HCT116 (cell line): ENCODE results near the gene ADAMTSL5. TPM values are rescaled to one million over a fixed set of nuclear protein-coding genes. Genes with fewer than 3 reads are reported as not detected.

Experiments
- ATAC-seq: fragments of 200-7000 bp; cut with Tn5 transposase; 2 replicates; pipeline ENCODE4 v1.9.1; 2020; ENCODE audit warnings: mild to moderate bottlenecking, moderate library complexity
- BruUV-seq: library from RNA; stranded (reverse); fragments of 400-500 nt; replicated peaks from 2 replicates; lab custom pipeline; 2021; lab: Mats Ljungman, UMichigan
- CTCF ChIA-PET: fragments of 300-600 bp; sonication (Branson Sonifier 250); formaldehyde crosslinking; loops from one replicate; lab custom pipeline; 2021; ENCODE audit warnings: antibody characterized with exemption; lab: Charles Lee
- POLR2A ChIA-PET: fragments of 300-600, 350-600 bp; sonication (Branson Sonifier 250); formaldehyde crosslinking; loops from one replicate; lab custom pipeline; 2021; ENCODE audit warnings: antibody characterized with exemption; lab: Charles Lee
- RAD21 ChIA-PET, 2 experiments: fragments of 300-600 bp; sonication (Branson Sonifier 250); formaldehyde crosslinking; loops; one replicate each; lab custom pipeline; 2023; ENCODE audit warnings: low total read pairs in 2 of 2; ENCODE audit not compliant: uncharacterized antibody in 2 of 2, unreplicated experiment in 2 of 2, low non-redundant PET in 1 of 2; lab: Charles Lee
- DNase-seq: peaks from one replicate; pipeline ENCODE4 v3.0.0-alpha.2; 2010; ENCODE audit warnings: low read depth, low spot score
- H2AFZ ChIP-seq: fragments of 200-600 bp; shearing (Covaris generic), sonication (generic); 2 replicates; pipeline ENCODE4 v1.6.1; 2017; ENCODE audit warnings: low read depth, mixed run types, mixed read lengths, antibody characterized with exemption, low read length; ENCODE audit not compliant: poor library complexity, severe bottlenecking
- H3K27ac ChIP-seq: 2 replicates; pipeline ENCODE4 v1.5.1; 2012; ENCODE audit warnings: low read depth, low read length
- H3K27me3 ChIP-seq: fragments of 200-600 bp; sonication (generic); 2 replicates; pipeline ENCODE4 v1.6.1; 2016; ENCODE audit warnings: mixed run types, low read length, mixed read lengths; ENCODE audit not compliant: insufficient read depth
- H3K36me3 ChIP-seq, 2 experiments: fragments of 200-500 bp in 1 of 2; fragments of 200-600 bp in 1 of 2; sonication (Bioruptor generic) in 1 of 2; sonication (generic) in 1 of 2; 2 replicates each; pipeline versions ENCODE4 v1.5.1 to v1.6.1; 2014 to 2016; ENCODE audit warnings: low read length in 2 of 2, inconsistent platforms in 1 of 2, mixed read lengths in 1 of 2, mixed run types in 1 of 2; ENCODE audit not compliant: insufficient read depth in 2 of 2, control insufficient read depth in 1 of 2
- H3K4me1 ChIP-seq, 2 experiments: fragments of 200-600 bp in 1 of 2; sonication (generic) in 1 of 2; 2 replicates each; pipeline versions ENCODE4 v1.5.1 to v1.6.1; 2012 to 2017; ENCODE audit warnings: low read length in 2 of 2, inconsistent platforms in 1 of 2, mild to moderate bottlenecking in 1 of 2, mixed read lengths in 1 of 2, mixed run types in 1 of 2, moderate library complexity in 1 of 2; ENCODE audit not compliant: insufficient read depth in 2 of 2, control insufficient read depth in 1 of 2
- H3K4me2 ChIP-seq: fragments of 200-600 bp; sonication (generic); 2 replicates; pipeline ENCODE4 v1.6.1; 2017; ENCODE audit warnings: mixed run types, low read length, mixed read lengths
- H3K4me3 ChIP-seq, 2 experiments: fragments of 200-600 bp in 1 of 2; sonication (generic) in 1 of 2; replicated peaks in 1 of 2; 2 replicates each; pipeline ENCODE4 v1.5.1; 2011 to 2016; ENCODE audit warnings: low read length in 2 of 2, control low read depth in 1 of 2, low read depth in 1 of 2, mild to moderate bottlenecking in 1 of 2, mixed read lengths in 1 of 2, mixed run types in 1 of 2
- H3K79me2 ChIP-seq: fragments of 200-600 bp; sonication (generic); 2 replicates; pipeline ENCODE4 v1.6.1; 2017; ENCODE audit warnings: mild to moderate bottlenecking, mixed run types, low read length, moderate library complexity, mixed read lengths; ENCODE audit not compliant: insufficient read depth
- H3K9ac ChIP-seq: fragments of 200-600 bp; sonication (generic); 2 replicates; pipeline ENCODE4 v1.6.1; 2016; ENCODE audit warnings: low read length, mixed read lengths
- H3K9me2 ChIP-seq: fragments of 200-600 bp; sonication (generic), shearing (Covaris generic); 2 replicates; pipeline ENCODE4 v1.6.1; 2017; ENCODE audit warnings: mixed run types, mild to moderate bottlenecking, moderate library complexity; ENCODE audit not compliant: insufficient read depth
- H3K9me3 ChIP-seq, 2 experiments: fragments of 200-500 bp in 1 of 2; fragments of 200-600 bp in 1 of 2; sonication (Bioruptor generic) in 1 of 2; sonication (generic) in 1 of 2; 2 replicates each; pipeline ENCODE4 v1.6.1; 2014 to 2017; ENCODE audit warnings: low read length in 2 of 2, mixed read lengths in 2 of 2, inconsistent platforms in 1 of 2, low read depth in 1 of 2, mild to moderate bottlenecking in 1 of 2, mixed run types in 1 of 2, moderate library complexity in 1 of 2; ENCODE audit not compliant: control insufficient read depth in 1 of 2, insufficient read depth in 1 of 2
- H4K20me1 ChIP-seq: fragments of 200-600 bp; sonication (generic), shearing (Covaris generic); 2 replicates; pipeline ENCODE4 v1.6.1; 2017; ENCODE audit warnings: mixed run types, mild to moderate bottlenecking, moderate library complexity; ENCODE audit not compliant: insufficient read depth
- CBX3 ChIP-seq: IDR thresholded peaks from 2 replicates; pipeline ENCODE4 v1.6.1; 2012; ENCODE audit warnings: low read depth
- EGR1 ChIP-seq: IDR thresholded peaks from 2 replicates; pipeline ENCODE4 v1.6.1; 2012; ENCODE audit warnings: low read depth
- EZH2 ChIP-seq: fragments of 200-600 bp; sonication (generic); IDR thresholded peaks from 2 replicates; pipeline ENCODE4 v1.6.1; 2017; ENCODE audit warnings: antibody characterized with exemption, mixed run types
- FOSL1 ChIP-seq: IDR thresholded peaks from 2 replicates; pipeline ENCODE4 v1.6.1; 2012; ENCODE audit warnings: low read depth
- JUND ChIP-seq: IDR thresholded peaks from 2 replicates; pipeline ENCODE4 v1.6.1; 2012
- POLR2AphosphoS5 ChIP-seq: IDR thresholded peaks from 2 replicates; pipeline ENCODE4 v1.6.1; 2011; ENCODE audit warnings: mild to moderate bottlenecking, low read depth, low read length, moderate library complexity
- RAD21 ChIP-seq: IDR thresholded peaks from 2 replicates; pipeline ENCODE4 v1.6.1; 2012; ENCODE audit warnings: low read depth, mild to moderate bottlenecking
- SIN3A ChIP-seq: IDR thresholded peaks from 2 replicates; pipeline ENCODE4 v1.6.1; 2012; ENCODE audit warnings: low read depth
- SP1 ChIP-seq: IDR thresholded peaks from 2 replicates; pipeline ENCODE4 v1.6.1; 2012; ENCODE audit warnings: low read depth
- SRF ChIP-seq: IDR thresholded peaks from 2 replicates; pipeline ENCODE4 v1.6.1; 2012; ENCODE audit warnings: low read depth
- TCF7L2 ChIP-seq: IDR thresholded peaks from 2 replicates; pipeline ENCODE4 v1.7.0; 2011; ENCODE audit warnings: borderline replicate concordance, inconsistent platforms; ENCODE audit not compliant: insufficient read depth, insufficient read length; ENCODE audit errors: extremely low read depth
- YY1 ChIP-seq: IDR thresholded peaks from 2 replicates; pipeline ENCODE4 v1.6.1; 2011; ENCODE audit warnings: low read length, low read depth, moderate library complexity, mild to moderate bottlenecking; ENCODE audit not compliant: insufficient replicate concordance; ENCODE audit errors: extremely low read depth
- intact Hi-C: fragments of 100-400 bp; cut with micrococcal nuclease; formaldehyde crosslinking; loops from 2 replicates; pipeline ENCODE4 v1.10.0; 2022
- total RNA-seq: library from RNA; stranded (reverse); gene quantifications from one replicate; pipeline ENCODE4 v1.2.1, GENCODE V29; 2021; ENCODE audit not compliant: unreplicated experiment
- TF ChIP-seq, protein P1 (sequence below): IDR thresholded peaks from 2 replicates; pipeline ENCODE4 v1.6.1; 2011; ENCODE audit warnings: mild to moderate bottlenecking, low read length, moderate library complexity; ENCODE audit not compliant: insufficient replicate concordance; ENCODE audit errors: extremely low read depth
- TF ChIP-seq, protein P2 (sequence below): IDR thresholded peaks from 2 replicates; pipeline ENCODE4 v1.6.1; 2012
- TF ChIP-seq, protein P3 (sequence below): IDR thresholded peaks from 2 replicates; pipeline ENCODE4 v1.6.1; 2012; ENCODE audit warnings: low read depth
- TF ChIP-seq, protein P4 (sequence below): IDR thresholded peaks from 2 replicates; pipeline ENCODE4 v1.6.1; 2012

Gene ADAMTSL5
- total RNA-seq, 1 experiment from 2014 or later: 24.0 TPM

DNA sequence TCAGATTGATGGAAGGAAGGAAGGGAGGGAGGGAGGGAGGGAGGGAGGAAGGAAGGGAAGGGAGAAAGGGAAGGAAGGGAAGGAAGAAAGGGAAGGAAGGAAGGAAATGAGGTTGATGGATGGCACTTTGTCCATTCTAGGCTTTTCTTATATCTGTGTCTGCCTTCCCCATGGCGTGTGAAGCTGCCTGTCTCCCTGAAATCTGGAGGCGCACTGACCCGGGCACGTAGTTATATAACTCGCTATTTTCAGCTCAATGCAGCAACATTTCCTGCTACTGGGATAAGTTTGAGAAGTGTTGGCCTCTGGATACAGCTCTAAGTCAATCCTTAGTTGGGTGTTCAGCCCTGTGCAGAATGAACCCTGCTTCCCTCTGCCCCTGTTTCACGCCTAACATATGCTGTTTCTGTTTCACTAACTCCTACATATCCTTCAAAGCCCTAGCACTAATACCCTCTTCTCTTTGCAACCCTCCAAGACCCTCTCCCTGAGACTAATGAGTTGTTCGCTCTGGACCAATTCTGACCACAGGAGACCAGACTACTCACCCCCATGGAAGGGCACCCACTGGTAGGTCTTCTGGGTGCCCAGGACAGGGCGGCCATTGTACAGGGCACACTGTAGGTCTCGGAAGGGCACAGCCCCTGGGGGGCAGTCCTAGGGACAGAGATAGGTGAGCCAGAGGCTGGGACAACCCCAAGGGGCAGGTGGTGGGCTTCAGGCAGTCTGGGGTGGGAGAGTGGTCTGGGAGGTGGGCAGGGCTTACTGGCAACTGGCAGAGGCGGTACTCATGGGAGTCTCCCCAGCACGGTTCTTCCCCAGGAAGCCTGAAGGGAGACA is 3.0 kb downstream of the ADAMTSL5 start (continued):
- TF ChIP-seq TCF7L2: no peak
- TF ChIP-seq, all 23 proteins: peak for 0

DNA sequence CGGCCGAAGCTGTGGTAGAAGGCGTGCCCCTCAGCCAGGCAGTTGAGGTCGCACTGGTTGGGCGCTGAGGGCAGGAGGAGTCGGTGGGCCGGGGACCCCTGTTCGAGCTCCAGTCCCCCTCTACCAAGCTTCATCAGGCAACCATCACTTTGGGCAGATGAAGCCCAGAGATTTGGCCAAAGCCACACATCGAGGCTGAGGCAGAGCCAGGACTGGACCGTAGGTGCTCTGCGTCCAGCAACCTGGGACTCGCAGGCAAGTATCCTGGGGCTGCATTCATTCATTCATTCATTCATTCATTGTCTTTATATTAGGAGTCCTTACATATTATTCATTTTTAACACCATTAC is 4.3 kb downstream of the ADAMTSL5 start:
- Histone ChIP-seq H3K27ac (peak overlapping the region; percentile 96), H3K4me3 (peak overlapping the region; percentile 19 to 45; a peak in 3 of 4 replicates), H3K9me2 (no peaks in the 10 kb centered on the region), H3K9me3 (no peaks in the 10 kb centered on the region), H3K79me2 (peaks cover 10% of the 10 kb centered on the region; the same call in 1 of the 2 replicates), H3K4me1 (peaks cover 27 to 65% of the 10 kb centered on the region in 2 experiments), H2AFZ (no peak overlapping the region), H3K36me3 (no peaks in the 10 kb centered on the region), H3K9ac (peak overlapping the region; percentile 26; the same call in 1 of the 2 replicates), H3K4me2 (peak overlapping the region; percentile 92), H3K27me3 (no peaks in the 10 kb centered on the region), H4K20me1 (no peaks in the 10 kb centered on the region)
- DNase-seq (no peak), ATAC-seq (no peak)
- intact Hi-C loops: no loop called here
- ChIA-PET POLR2A (interaction anchor here (1.2 to 1.4 kb wide), 3 partner anchors 18 to 63 kb away, joined by 3 to 6 read pairs (median 6); partner anchors contain the start of gene REEP6), RAD21 (no interaction called here), CTCF (interaction anchor here (1.0 to 1.1 kb wide), 2 partner anchors 15 to 37 kb away, joined by 3 to 4 read pairs; no protein-coding TSS in a partner anchor)
- BruUV-seq: TSS peak; percentile 78
- no peak for TF ChIP-seq RAD21
- no peak for TF ChIP-seq TCF7L2
- TF ChIP-seq YY1: no peak
- TF ChIP-seq SIN3A: no peak
- no peak for TF ChIP-seq EZH2
- no peak for TF ChIP-seq SRF
- TF ChIP-seq, protein P1, sequence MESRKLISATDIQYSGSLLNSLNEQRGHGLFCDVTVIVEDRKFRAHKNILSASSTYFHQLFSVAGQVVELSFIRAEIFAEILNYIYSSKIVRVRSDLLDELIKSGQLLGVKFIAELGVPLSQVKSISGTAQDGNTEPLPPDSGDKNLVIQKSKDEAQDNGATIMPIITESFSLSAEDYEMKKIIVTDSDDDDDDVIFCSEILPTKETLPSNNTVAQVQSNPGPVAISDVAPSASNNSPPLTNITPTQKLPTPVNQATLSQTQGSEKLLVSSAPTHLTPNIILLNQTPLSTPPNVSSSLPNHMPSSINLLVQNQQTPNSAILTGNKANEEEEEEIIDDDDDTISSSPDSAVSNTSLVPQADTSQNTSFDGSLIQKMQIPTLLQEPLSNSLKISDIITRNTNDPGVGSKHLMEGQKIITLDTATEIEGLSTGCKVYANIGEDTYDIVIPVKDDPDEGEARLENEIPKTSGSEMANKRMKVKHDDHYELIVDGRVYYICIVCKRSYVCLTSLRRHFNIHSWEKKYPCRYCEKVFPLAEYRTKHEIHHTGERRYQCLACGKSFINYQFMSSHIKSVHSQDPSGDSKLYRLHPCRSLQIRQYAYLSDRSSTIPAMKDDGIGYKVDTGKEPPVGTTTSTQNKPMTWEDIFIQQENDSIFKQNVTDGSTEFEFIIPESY: no peak
- TF ChIP-seq JUND: no peak
- TF ChIP-seq POLR2AphosphoS5: no peak
- TF ChIP-seq SP1: no peak
- TF ChIP-seq EGR1: no peak
- TF ChIP-seq, protein P2, sequence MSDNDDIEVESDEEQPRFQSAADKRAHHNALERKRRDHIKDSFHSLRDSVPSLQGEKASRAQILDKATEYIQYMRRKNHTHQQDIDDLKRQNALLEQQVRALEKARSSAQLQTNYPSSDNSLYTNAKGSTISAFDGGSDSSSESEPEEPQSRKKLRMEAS: no peak
- TF ChIP-seq, protein P3, sequence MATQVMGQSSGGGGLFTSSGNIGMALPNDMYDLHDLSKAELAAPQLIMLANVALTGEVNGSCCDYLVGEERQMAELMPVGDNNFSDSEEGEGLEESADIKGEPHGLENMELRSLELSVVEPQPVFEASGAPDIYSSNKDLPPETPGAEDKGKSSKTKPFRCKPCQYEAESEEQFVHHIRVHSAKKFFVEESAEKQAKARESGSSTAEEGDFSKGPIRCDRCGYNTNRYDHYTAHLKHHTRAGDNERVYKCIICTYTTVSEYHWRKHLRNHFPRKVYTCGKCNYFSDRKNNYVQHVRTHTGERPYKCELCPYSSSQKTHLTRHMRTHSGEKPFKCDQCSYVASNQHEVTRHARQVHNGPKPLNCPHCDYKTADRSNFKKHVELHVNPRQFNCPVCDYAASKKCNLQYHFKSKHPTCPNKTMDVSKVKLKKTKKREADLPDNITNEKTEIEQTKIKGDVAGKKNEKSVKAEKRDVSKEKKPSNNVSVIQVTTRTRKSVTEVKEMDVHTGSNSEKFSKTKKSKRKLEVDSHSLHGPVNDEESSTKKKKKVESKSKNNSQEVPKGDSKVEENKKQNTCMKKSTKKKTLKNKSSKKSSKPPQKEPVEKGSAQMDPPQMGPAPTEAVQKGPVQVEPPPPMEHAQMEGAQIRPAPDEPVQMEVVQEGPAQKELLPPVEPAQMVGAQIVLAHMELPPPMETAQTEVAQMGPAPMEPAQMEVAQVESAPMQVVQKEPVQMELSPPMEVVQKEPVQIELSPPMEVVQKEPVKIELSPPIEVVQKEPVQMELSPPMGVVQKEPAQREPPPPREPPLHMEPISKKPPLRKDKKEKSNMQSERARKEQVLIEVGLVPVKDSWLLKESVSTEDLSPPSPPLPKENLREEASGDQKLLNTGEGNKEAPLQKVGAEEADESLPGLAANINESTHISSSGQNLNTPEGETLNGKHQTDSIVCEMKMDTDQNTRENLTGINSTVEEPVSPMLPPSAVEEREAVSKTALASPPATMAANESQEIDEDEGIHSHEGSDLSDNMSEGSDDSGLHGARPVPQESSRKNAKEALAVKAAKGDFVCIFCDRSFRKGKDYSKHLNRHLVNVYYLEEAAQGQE: no peak
- TF ChIP-seq CBX3: no peak
- TF ChIP-seq FOSL1: no peak
- TF ChIP-seq, protein P4, sequence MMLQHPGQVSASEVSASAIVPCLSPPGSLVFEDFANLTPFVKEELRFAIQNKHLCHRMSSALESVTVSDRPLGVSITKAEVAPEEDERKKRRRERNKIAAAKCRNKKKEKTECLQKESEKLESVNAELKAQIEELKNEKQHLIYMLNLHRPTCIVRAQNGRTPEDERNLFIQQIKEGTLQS: no peak
